Left kidney (tissue), 2 donors: ENCODE measurements around the gene IL18BP. TPM values are rescaled to one million over a fixed set of nuclear protein-coding genes. Genes with fewer than 3 reads are reported as not detected.

ENCODE experiments used
- DNase-seq: peaks from one replicate; pipeline ENCODE4 v3.0.0-alpha.2; 2013
- polyA plus RNA-seq: library from polyadenylated mRNA; unstranded; fragments of 120-200 nt; gene quantifications from one replicate; pipeline ENCODE4 v1.2.1, GENCODE V29; 2013; ENCODE audit not compliant: insufficient read length

The IL18BP gene
- polyA plus RNA-seq, 1 donor = 16.8 TPM

DNA sequence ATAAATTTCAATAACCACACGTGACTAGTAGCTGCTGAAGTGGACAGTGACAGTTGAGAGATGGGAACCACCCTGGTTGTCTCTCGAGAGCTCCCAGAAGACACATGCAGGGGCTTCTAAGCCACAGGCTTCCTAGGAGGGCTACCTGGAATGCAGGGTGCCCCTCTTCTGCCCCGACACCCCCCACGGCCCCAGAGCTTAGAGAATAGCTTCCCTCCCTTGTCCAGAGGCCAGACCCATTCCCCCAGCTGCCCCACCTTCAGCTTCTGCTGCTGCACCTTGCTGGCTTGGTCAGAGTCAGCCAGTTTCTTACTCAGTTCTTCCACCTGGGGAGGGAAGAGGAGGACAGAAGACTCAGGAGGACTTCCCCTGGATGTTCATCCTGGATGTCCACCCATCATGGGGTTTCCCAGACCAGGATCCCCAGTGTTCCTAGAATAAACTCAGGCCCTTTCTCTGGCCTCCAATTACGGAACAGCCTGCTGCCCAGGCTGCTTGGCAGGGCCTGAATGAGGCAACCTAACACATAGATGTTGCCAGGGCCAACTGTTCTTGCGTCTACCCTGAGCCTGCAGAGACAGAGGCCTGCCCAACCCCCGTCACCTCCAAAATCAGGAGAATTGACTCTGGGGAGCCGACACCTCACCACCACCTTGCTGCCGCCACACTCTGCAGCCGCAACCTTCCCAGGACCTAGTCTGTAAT, 12.0 kb downstream of the IL18BP start:
- DNase-seq = no peak

DNA sequence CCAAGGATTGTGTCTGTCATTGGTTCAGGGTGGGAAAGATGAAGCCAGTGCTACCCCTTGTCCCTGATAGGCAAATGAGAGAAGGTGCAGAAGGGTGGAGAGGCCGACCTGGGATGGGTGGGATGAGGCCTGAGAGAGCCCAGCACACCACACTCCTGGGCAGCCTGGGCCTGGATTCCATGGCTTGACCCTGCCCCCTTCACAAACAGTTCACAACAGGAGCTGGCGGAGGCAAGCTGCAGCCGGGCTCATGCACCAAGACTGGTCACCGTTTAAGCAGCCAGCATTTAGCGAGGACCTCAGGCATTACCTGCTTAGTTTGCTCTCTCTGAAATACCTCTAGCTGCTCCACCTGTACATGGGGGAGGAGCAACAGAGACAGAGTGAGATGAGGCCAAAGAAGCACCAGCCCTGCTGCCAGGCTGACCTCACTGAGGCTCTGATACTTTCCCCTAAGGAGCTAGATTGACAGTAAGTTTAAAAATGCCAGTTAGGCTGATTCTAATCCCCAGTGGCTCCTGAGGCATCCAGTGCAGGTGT, 13.5 kb downstream of the IL18BP start:
- DNase-seq = no peak

DNA sequence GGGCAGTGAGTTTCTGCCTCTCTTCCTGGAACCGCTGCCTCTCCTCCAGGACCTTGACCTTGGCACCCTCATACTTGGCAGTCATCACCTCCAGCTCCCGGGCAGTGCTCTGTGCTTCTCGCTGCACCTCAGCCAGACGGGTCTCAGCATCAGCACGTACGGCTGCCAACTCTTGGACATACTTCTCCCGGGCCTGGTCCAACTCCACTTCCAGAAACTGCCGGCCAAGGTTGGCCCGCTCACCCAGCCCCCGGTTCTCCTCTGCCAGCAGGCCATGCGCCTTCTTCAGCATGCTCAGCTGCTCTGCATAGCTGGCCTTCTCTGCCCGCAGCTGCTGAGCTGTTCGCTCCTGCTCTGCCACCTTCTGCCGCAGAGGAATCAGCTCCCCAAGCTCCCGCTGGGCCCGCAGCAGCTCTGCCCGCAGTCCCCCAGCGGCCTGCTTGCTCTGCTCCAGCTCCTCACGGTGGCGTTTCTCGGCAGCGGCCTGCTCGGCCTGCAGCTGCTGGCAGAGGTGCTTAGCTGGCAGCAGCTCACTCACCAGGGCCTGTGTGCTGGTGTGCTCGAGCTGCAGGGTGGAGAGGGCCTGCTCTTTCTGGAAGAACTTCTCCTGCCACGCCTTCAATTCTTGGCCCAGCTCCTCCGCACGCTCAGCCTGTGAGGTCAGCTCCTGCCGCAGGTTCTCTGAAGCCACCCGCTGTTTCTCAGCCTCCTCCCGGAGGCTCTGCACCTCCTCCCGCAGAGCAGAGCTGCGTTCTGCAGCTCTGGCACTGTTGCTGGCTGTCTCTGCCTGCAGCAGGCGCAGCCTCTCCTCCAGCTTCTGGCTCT, 14.4 kb downstream of the IL18BP start:
- no peak for DNase-seq

DNA sequence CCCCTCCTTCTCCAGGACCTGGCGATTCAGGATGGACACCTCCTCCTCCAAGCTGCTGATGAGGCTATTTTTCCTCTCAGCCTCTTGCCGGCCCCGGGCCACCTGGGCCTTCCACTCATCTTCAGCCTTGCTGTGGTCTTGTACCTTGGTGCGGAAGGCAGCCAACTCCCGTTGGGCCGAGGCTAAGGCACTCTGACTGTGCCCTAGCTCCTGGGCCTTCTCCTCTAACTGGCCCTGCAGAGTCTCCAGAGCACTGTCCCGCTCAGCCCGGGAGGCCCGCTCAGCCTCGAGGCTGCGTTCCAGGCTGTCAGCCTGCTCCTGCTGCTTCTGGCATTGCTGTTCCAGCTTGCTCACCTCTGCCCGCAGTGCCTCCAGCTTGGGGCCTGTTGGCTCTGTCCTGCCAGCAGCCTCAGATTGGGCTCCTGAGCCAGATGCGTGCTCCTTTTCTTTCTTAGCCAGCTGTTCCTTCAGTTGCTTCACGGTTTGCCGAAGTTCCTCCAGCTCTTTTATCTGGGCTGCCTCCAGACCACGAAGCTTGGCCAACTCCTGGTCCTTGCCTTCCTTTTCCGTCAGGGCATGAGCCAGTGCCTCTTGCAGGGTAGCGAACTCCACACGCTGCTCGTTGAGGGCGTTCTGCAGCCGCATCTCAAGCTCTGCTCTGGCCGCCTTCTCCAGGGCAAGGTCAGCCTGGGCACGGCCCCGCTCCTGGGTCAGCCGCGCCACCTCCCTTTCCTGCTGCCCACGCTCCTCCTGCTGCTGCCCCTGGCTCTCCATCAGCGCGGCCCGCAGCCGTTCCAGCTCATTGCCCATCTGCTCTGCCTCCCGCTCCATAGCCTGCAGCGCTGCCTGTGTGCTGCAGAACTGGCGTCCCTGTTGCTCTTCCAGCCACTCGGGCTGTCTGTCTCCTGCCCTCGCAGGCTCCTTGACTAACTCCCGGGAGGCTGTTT, 15.3 kb downstream of the IL18BP start:
- no peak for DNase-seq

- no peak for DNase-seq
Measured at GRCh38 chr11:72014761-72015320, 16.1 kb downstream of the IL18BP start.

DNA sequence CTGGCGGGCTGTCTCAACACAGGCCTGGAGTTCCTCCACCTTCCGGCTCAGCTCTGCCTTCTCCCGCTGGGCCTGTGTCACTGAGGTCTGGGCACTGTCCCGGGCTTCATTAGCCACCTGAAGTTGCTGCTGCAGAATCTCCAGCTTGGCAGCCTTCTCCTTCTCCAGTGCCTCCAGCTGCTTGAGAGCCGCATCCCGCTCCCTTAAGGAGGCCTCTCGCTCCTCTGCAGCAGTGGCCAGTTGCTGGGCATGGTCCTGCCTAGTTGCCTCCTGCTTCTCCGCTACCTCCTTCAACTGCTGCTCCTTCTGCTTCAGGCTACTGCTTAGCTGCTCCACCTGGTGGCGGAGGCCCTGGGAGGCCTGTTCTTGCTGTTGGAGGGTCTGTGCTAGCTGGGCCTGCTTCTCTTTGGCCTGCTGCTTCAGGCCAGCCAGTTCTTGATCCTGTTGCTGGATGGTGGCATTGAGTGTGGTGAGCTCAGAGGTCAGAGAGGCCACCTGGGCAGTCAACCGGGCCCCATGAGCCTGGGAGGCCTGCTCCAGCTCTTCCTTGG, 16.9 kb downstream of the IL18BP start:
- DNase-seq = no peak

- no peak for DNase-seq
Measured at GRCh38 chr11:72018171-72018570, 19.5 kb downstream of the IL18BP start.

DNA sequence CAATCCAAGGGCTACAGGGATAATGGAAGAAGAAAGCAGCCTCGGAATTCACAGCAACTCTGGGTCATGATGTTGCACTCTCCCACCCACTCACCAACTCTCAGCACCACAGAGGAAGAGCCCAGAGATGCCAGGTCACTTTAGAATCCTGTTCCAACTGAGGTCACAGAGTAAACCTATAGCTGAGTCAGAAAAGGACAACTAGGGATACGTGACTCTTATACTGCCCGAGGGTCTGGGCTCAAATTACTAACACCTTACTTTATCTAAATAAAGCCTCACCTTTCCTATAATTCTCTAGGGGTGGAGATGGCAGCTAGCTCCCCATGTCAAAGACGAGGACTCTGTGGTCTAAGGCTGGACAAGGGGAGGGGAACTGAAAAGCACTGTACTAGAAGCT, 24.6 kb downstream of the IL18BP start:
- DNase-seq = no peak

DNA sequence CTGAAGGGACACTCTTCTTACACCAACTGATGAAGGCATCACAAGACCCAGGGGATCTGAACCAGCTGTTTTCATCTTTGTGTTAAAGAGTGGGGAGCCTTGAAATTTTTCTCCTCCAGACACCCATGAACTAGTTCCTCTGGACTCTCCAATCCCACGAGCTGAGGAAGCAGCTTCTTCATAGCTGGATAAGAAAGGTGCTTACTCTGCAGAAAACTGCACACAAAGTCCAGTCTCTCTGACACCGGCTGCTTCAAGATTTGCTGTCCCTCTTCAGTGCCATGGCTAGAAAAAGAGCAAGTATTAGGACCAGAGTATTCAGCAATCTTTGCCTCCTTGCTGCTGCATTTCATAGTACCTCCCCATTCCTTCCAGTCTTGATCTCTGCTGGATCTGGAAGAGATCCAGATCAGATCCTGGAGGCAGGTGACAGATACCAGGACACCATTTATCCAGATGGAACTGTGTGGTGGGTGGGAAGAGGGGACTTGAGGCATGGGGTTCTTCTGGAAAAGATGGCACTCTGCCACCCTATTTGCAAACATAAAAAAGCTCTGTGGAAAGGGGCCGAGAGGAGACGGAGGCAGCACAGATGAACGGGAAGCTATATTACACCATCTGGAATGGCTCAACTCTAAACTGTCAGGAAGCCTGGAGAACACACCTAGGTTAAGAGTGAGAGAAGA, 25.5 kb downstream of the IL18BP start:
- DNase-seq = no peak

GRCh38 chr11:72026090-72026489, 27.4 kb downstream of the IL18BP start:
- no peak for DNase-seq

DNA sequence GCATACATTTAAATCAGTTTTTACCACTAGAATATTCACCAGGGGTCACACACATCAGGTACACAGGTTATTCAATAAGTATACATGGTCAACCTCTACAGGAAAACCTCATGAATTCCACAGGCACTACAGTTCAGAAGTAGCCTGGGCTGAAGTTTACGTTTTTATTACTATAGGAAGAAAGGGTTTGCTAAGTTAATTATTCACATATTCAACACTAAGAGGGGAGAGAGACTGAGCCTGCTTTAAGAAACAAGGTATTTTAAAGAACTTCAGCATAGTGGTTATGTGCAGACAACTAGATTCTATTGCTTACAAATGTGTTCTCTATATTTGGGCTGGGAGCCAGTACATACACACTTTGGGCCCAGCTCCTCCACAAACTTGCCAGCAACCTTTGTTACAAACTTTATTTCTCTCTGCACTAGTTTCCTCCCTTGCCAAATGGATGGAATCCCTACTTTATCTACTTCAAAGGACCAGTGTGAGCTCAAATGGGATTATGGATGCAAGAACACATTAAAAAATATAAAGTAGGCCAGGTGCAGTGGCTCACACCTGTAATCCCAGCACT, 31.9 kb downstream of the IL18BP start:
- DNase-seq = no peak

- DNase-seq = no peak
Measured at GRCh38 chr11:72036687-72037086, 38.0 kb downstream of the IL18BP start.

GRCh38 chr11:72037554-72038311, 39.0 kb downstream of the IL18BP start:
- DNase-seq = no peak

DNA sequence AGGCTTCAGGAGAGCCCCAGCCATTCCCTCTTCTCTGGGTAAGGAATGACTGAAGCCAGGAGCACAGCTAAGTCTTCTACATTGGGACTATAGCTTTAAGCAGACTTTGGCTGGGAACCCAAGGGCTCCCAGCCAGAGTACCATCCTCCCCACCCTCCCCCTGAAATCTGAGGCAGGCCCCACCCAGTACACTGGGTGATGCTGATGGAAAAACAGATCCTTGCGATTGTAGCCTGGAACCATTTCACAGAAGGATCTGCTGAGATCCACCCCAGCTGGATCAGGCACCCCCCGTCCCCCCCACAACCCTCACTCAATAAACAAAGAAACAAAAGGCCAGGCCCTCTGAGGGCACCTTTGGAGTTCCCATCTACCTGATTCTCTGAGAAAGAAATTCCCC, 39.8 kb downstream of the IL18BP start:
- no peak for DNase-seq

DNA sequence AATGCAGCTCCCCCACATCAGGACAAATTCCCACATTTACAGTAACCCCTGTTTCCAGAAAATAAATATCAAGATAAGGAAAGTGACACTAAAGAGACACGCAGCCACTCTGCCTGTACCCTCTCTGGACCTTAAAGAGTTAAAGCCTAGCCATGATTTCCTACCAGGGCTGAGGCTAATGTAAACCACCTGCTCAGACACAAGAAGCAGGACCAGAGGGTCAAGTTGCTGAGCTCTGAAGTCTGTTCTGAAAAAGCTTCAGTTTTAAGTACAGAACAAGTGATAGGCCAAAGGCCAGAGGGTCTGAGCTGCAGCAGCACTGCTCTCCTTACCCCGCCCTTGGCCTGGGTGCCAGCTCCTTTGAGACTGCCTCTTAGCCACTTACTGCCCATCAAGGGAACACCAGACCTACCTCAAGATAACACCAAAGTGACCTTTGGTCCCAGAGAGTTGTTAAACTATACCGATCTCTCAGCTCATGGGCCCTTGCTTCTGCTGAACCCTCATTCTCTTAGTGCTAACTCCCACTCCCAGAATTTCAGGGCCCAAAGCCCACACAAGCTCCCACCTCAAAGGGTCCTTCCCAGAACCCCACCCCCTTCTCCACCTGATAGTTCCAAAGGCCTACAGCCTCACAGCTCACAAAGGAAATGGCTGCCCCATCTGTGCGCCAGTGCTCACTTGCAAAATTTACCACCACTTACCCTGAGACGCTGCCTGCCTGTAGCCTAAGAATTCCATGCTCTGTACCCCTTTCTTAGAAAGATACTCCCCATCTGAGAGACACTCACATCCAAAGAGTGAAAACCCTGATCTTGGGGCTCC, 40.5 kb downstream of the IL18BP start:
- DNase-seq = no peak

- DNase-seq = no peak
Measured at GRCh38 chr11:72039856-72040401, 41.2 kb downstream of the IL18BP start.

- DNase-seq = peak; percentile 97
Measured at GRCh38 chr11:72040491-72041363, 42.0 kb downstream of the IL18BP start.
